Endometrial microvascular endothelial cells (primary cell): Measurements from ENCODE around the gene MELTF. TPM values are rescaled to one million over a fixed set of nuclear protein-coding genes. Genes with fewer than 3 reads are reported as not detected.

Source experiments
- in situ Hi-C: cut with HindIII; loops from 2 replicates; pipeline ENCODE4 v1.10.0; 2017; ENCODE audit warnings: low sequenced_read_pairs, low pct_unique_long_range_greater_than_20kb; ENCODE audit errors: inconsistent ontology term
- total RNA-seq: library from RNA; depleted of rRNA; stranded (reverse); fragments of >200 nt; gene quantifications from one replicate; pipeline ENCODE4 v1.2.3, GENCODE V29; 2015; ENCODE audit errors: inconsistent ontology term

MELTF gene
- total RNA-seq, 1 donor from 2014 or later = 0.46 TPM

GRCh38 chr3:197014942-197015575, 14.6 kb downstream of the MELTF start:
- in situ Hi-C loops = no loop called here

GRCh38 chr3:197014024-197014423, 15.6 kb downstream of the MELTF start:
- in situ Hi-C loops = no loop called here

- in situ Hi-C loops = no loop called here
Measured at GRCh38 chr3:197012540-197012883, 17.1 kb downstream of the MELTF start.

GRCh38 chr3:197011780-197012539, 17.7 kb downstream of the MELTF start:
- in situ Hi-C loops = no loop called here

GRCh38 chr3:197010556-197011351, 18.9 kb downstream of the MELTF start:
- in situ Hi-C loops = no loop called here

- in situ Hi-C loops = no loop called here
Measured at GRCh38 chr3:197009532-197010019, 20.0 kb downstream of the MELTF start.

GRCh38 chr3:197008436-197009209, 21.0 kb downstream of the MELTF start:
- in situ Hi-C loops = no loop called here

GRCh38 chr3:197007953-197008352, 21.7 kb downstream of the MELTF start:
- in situ Hi-C loops = no loop called here

- in situ Hi-C loops = no loop called here
Measured at GRCh38 chr3:197007296-197007940, 22.2 kb downstream of the MELTF start.

GRCh38 chr3:197006860-197007259, 22.8 kb downstream of the MELTF start:
- in situ Hi-C loops = no loop called here

GRCh38 chr3:197006446-197006845, 23.2 kb downstream of the MELTF start:
- in situ Hi-C loops = no loop called here

GRCh38 chr3:197003461-197004385, 25.9 kb downstream of the MELTF start:
- in situ Hi-C loops = no loop called here

GRCh38 chr3:197002701-197003454, 26.7 kb downstream of the MELTF start:
- in situ Hi-C loops = no loop called here

GRCh38 chr3:197001972-197002700, 27.5 kb downstream of the MELTF start:
- in situ Hi-C loops = no loop called here

- in situ Hi-C loops = no loop called here
Measured at GRCh38 chr3:197001106-197001971, 28.3 kb downstream of the MELTF start.
